Measurements from ENCODE around the gene SKP2.

GRCh38 chr5:36158144-36158543 lies 6.2 kb downstream of the SKP2 start:
- TF ChIP-seq SUZ12 (IDR thresholded peaks at IDR 0.05; ENCODE audit: extremely low read depth, insufficient read depth, insufficient read length) (no peak), ZNF274 (IDR thresholded peaks at IDR 0.05; ENCODE audit: low read depth, low read length) (no peak)

All from NT2/D1 (cell line).